Endodermal cell (in vitro differentiated cells): ENCODE data around the gene SPEN. TPM values are rescaled to one million over a fixed set of nuclear protein-coding genes. Genes with fewer than 3 reads are reported as not detected.
A peak's percentile ranks its signal among the peaks of the same experiment; 100 is the strongest.

Experiments
- DNase-seq: peaks from one replicate; pipeline ENCODE4 v3.0.0-alpha.2; 2017
- H3K27ac ChIP-seq: 2 replicates; pipeline ENCODE4 v1.5.1; 2013; ENCODE audit warnings: mild to moderate bottlenecking, low read depth, low read length, moderate library complexity
- H3K27me3 ChIP-seq: 2 replicates; pipeline ENCODE4 v1.6.1; 2013; ENCODE audit warnings: mild to moderate bottlenecking, low read length, moderate library complexity; ENCODE audit not compliant: insufficient read depth, control insufficient read depth, poor library complexity, severe bottlenecking
- H3K36me3 ChIP-seq: 2 replicates; pipeline ENCODE4 v1.7.0; 2013; ENCODE audit warnings: mild to moderate bottlenecking, low read length, moderate library complexity; ENCODE audit not compliant: control insufficient read depth, insufficient read depth
- H3K4me1 ChIP-seq: one replicate; pipeline ENCODE4 v1.7.0; 2013; ENCODE audit warnings: low read length; ENCODE audit not compliant: control insufficient read depth, insufficient read depth
- H3K4me3 ChIP-seq: 2 replicates; pipeline ENCODE4 v1.5.1; 2013; ENCODE audit warnings: mild to moderate bottlenecking, low read length, moderate library complexity
- H3K9ac ChIP-seq: 2 replicates; pipeline ENCODE4 v1.6.1; 2013; ENCODE audit warnings: mild to moderate bottlenecking, low read length, moderate library complexity; ENCODE audit not compliant: poor library complexity, severe bottlenecking; ENCODE audit errors: extremely low read depth
- H3K9me3 ChIP-seq: 2 replicates; pipeline ENCODE4 v1.6.1; 2013; ENCODE audit warnings: mild to moderate bottlenecking, low read length, moderate library complexity; ENCODE audit not compliant: control insufficient read depth
- H3K27ac Mint-ChIP-seq: 2 replicates; pipeline ENCODE4 v1.8.0; 2020; ENCODE audit warnings: mixed read lengths
- H3K27me3 Mint-ChIP-seq: 2 replicates; pipeline ENCODE4 v1.8.0; 2021; ENCODE audit warnings: mild to moderate bottlenecking, mixed read lengths; ENCODE audit not compliant: insufficient read depth
- H3K36me3 Mint-ChIP-seq: 2 replicates; pipeline ENCODE4 v1.8.0; 2020; ENCODE audit warnings: low read depth, mixed read lengths
- H3K4me1 Mint-ChIP-seq: 2 replicates; pipeline ENCODE4 v1.8.0; 2020; ENCODE audit warnings: mixed read lengths
- H3K4me3 Mint-ChIP-seq: 2 replicates; pipeline ENCODE4 v1.8.0; 2020; ENCODE audit warnings: mild to moderate bottlenecking, moderate library complexity, mixed read lengths
- H3K9me3 Mint-ChIP-seq: 2 replicates; pipeline ENCODE4 v1.8.0; 2020; ENCODE audit warnings: mild to moderate bottlenecking, mixed read lengths
- CTCF ChIP-seq: fragments of 200-600 bp; sonication (generic); conservative IDR thresholded peaks from 2 replicates; pipeline ENCODE4 v1.5.0; 2021; ENCODE audit warnings: antibody characterized with exemption, mild to moderate bottlenecking
- WGBS, 2 experiments: methylation state at CpG; one replicate each; pipeline versions ENCODE4 v1.1.5 to v1.1.7; 2013; ENCODE audit warnings: missing lambda C conversion rate in 2 of 2, mixed read lengths in 1 of 2; ENCODE audit not compliant: insufficient coverage in 1 of 2, insufficient read length in 1 of 2; 5-methylcytosine and 5-hydroxymethylcytosine counted together
- total RNA-seq, 2 donors: library from RNA; stranded (reverse); fragmentation: NEBNext Ultra II Directional in 1 of 2; extraction: Animal tissue kit (Norgen Biotek cat#: 25700) in 1 of 2; gene quantifications; 2 replicates in 1 of 2; 3 replicates in 1 of 2; pipeline ENCODE4 v1.2.1, GENCODE V29; 2021

SPEN gene
- total RNA-seq, 2 donors from 2014 or later: 61.5 to 71.9 TPM

- Mint-ChIP-seq H3K9me3 (no peaks in the 10 kb centered on the region), H3K4me1 (peaks cover 47% of the 10 kb centered on the region), H3K4me3 (no peak overlapping the region), H3K36me3 (peaks cover 5% of the 10 kb centered on the region), H3K27me3 (peaks cover 3% of the 10 kb centered on the region), H3K27ac (no peak overlapping the region)
- no peak for DNase-seq
- WGBS, 2 experiments: 79 to 100% methylated on average over 3 to 5 of the region's 5 CpGs
- TF ChIP-seq CTCF: no peak
- H3K27me3 ChIP-seq: no peaks in the 10 kb centered on the region
- H3K4me1 ChIP-seq: no peaks in the 10 kb centered on the region
- peaks cover 4% of the 10 kb centered on the region for H3K36me3 ChIP-seq
- H3K9me3 ChIP-seq: no peaks in the 10 kb centered on the region
- no peak overlapping the region for H3K4me3 ChIP-seq
- no peak overlapping the region for H3K27ac ChIP-seq
- H3K9ac ChIP-seq: no peak overlapping the region
These were observed 110.6 kb downstream of the SPEN start for GRCh38 chr1:15958111-15958510.

GRCh38 chr1:15958793-15959192, 111.3 kb downstream of the SPEN start:
- DNase-seq: no peak
- no peaks in the 10 kb centered on the region for H3K27me3 ChIP-seq
- no peaks in the 10 kb centered on the region for H3K4me1 ChIP-seq
- H3K36me3 ChIP-seq: peaks cover under 1% of the 10 kb centered on the region
- H3K27ac ChIP-seq: no peak overlapping the region
- Mint-ChIP-seq H3K4me1 (peaks cover 49% of the 10 kb centered on the region), H3K36me3 (peaks cover 5% of the 10 kb centered on the region), H3K9me3 (no peaks in the 10 kb centered on the region), H3K27me3 (peaks cover 3% of the 10 kb centered on the region), H3K4me3 (no peak overlapping the region), H3K27ac (no peak overlapping the region)
- TF ChIP-seq CTCF: peak; percentile 26
- H3K9ac ChIP-seq: no peak overlapping the region
- H3K4me3 ChIP-seq: no peak overlapping the region
- no peaks in the 10 kb centered on the region for H3K9me3 ChIP-seq

GRCh38 chr1:15959424-15959823, 111.9 kb downstream of the SPEN start:
- peaks cover 3% of the 10 kb centered on the region for H3K27me3 Mint-ChIP-seq
- no peak overlapping the region for H3K4me3 ChIP-seq
- H3K9me3 ChIP-seq: no peaks in the 10 kb centered on the region
- no peak overlapping the region for H3K4me3 Mint-ChIP-seq
- no peaks in the 10 kb centered on the region for H3K36me3 ChIP-seq
- no peaks in the 10 kb centered on the region for H3K27me3 ChIP-seq
- H3K4me1 ChIP-seq: no peaks in the 10 kb centered on the region
- H3K4me1 Mint-ChIP-seq: peaks cover 43% of the 10 kb centered on the region
- no peaks in the 10 kb centered on the region for H3K9me3 Mint-ChIP-seq
- no peak for TF ChIP-seq CTCF
- H3K36me3 Mint-ChIP-seq: peaks cover 5% of the 10 kb centered on the region
- no peak for DNase-seq
- no peak overlapping the region for H3K9ac ChIP-seq
- no peak overlapping the region for H3K27ac ChIP-seq
- H3K27ac Mint-ChIP-seq: no peak overlapping the region
